ENCODE data around the gene HS3ST3B1. TPM values are rescaled to one million over a fixed set of nuclear protein-coding genes. Genes with fewer than 3 reads are reported as not detected.

The HS3ST3B1 gene
- total and polyA plus RNA-seq, 7 experiments from 2014 or later = 7.9 to 40.7 (median 12.2) TPM

- Histone ChIP-seq H3K27ac (ENCODE audit: low read depth, low read length) (no peak overlapping the region), H3K27me3 (ENCODE audit: control insufficient read depth in 2 of 2, insufficient read depth in 2 of 2, low read length in 2 of 2) (no peaks in the 10 kb centered on the region), H3K36me3 (ENCODE audit: control insufficient read depth in 2 of 3, insufficient read depth in 3 of 3, low read length in 3 of 3) (no peaks in the 10 kb centered on the region), H3K4me3 (ENCODE audit: low read length) (no peak overlapping the region), H3K4me1 (ENCODE audit: control insufficient read depth in 2 of 2, insufficient read depth in 2 of 2, low read length in 2 of 2) (peaks cover 16 to 54% of the 10 kb centered on the region in 2 donors), H3K9me3 (ENCODE audit: control insufficient read depth in 2 of 3, low read length in 3 of 3) (no peaks in the 10 kb centered on the region)
- peak overlapping the region in 2 of 10 donors; percentile 23 to 52 for H3K4me3 Mint-ChIP-seq
- ATAC-seq = no peak
- peaks cover 0 to 23% (median 18%) of the 10 kb centered on the region in 5 donors for H3K36me3 Mint-ChIP-seq
- intact Hi-C loops (cut with micrococcal nuclease) = no loop called here
- H3K4me1 Mint-ChIP-seq = peaks cover 66 to 98% (median 89%) of the 10 kb centered on the region in 7 donors
- CTCF ChIA-PET = interaction anchor here (1.4 kb wide), 1 partner anchor 15 kb away, joined by 7 read pairs; no protein-coding TSS in a partner anchor
- no peak for DNase-seq
- no peaks in the 10 kb centered on the region for H3K27me3 Mint-ChIP-seq
- POLR2A ChIA-PET = no interaction called here
- no peaks in the 10 kb centered on the region for H3K9me3 Mint-ChIP-seq
- peak overlapping the region in 8 of 9 donors; percentile 42 to 81 (median 69) for H3K27ac Mint-ChIP-seq
Measured at GRCh38 chr17:14336418-14336817, 35.5 kb downstream of the HS3ST3B1 start.

- no peaks in the 10 kb centered on the region for H3K9me3 ChIP-seq (ENCODE audit: control insufficient read depth in 2 of 3, low read length in 3 of 3)
- H3K4me3 Mint-ChIP-seq = peak overlapping the region in 5 of 10 donors; percentile 4 to 63 (median 29)
- peaks cover 16 to 56% of the 10 kb centered on the region in 2 donors for H3K4me1 ChIP-seq (ENCODE audit: control insufficient read depth in 2 of 2, insufficient read depth in 2 of 2, low read length in 2 of 2)
- no peak overlapping the region for H3K27ac ChIP-seq (ENCODE audit: low read depth, low read length)
- no peak overlapping the region for H3K4me3 ChIP-seq (ENCODE audit: low read length)
- ChIA-PET CTCF (no interaction called here), POLR2A (no interaction called here)
- peak overlapping the region; percentile 4 to 86 (median 67) for H3K27ac Mint-ChIP-seq
- no peaks in the 10 kb centered on the region for H3K27me3 ChIP-seq (ENCODE audit: control insufficient read depth in 2 of 2, insufficient read depth in 2 of 2, low read length in 2 of 2)
- no peaks in the 10 kb centered on the region for H3K36me3 ChIP-seq (ENCODE audit: control insufficient read depth in 2 of 3, insufficient read depth in 3 of 3, low read length in 3 of 3)
- peaks cover 0 to 19% (median 18%) of the 10 kb centered on the region in 5 donors for H3K36me3 Mint-ChIP-seq
- DNase-seq (peak in 1 of 9 donors; percentile 47), ATAC-seq (no peak)
- H3K9me3 Mint-ChIP-seq = no peaks in the 10 kb centered on the region
- peaks cover 64 to 94% (median 82%) of the 10 kb centered on the region in 7 donors for H3K4me1 Mint-ChIP-seq
- intact Hi-C loops (cut with micrococcal nuclease) = no loop called here
- H3K27me3 Mint-ChIP-seq = no peaks in the 10 kb centered on the region
Measured at GRCh38 chr17:14337596-14338079, 36.8 kb downstream of the HS3ST3B1 start.

- DNase-seq (no peak), ATAC-seq (no peak)
- H3K9me3 Mint-ChIP-seq = peaks cover 0 to 2% (median 0%) of the 10 kb centered on the region in 11 donors
- H3K4me3 Mint-ChIP-seq = peak overlapping the region in 9 of 10 donors; percentile 37 to 74 (median 61)
- H3K27me3 Mint-ChIP-seq = no peaks in the 10 kb centered on the region
- no peak overlapping the region for H3K27ac ChIP-seq (ENCODE audit: low read depth, low read length)
- H3K36me3 Mint-ChIP-seq = peaks cover 8 to 39% (median 23%) of the 10 kb centered on the region in 5 donors
- intact Hi-C loops (cut with micrococcal nuclease) = loop anchor here in 1 of 2 donors (5.0 kb wide), 1 partner anchor 151 kb away; no protein-coding TSS in a partner anchor
- H3K9me3 ChIP-seq (ENCODE audit: control insufficient read depth in 2 of 3, low read length in 3 of 3) = no peaks in the 10 kb centered on the region
- H3K27ac Mint-ChIP-seq = peak overlapping the region; percentile 23 to 93 (median 88)
- peaks cover 3 to 35% of the 10 kb centered on the region in 2 donors for H3K4me1 ChIP-seq (ENCODE audit: control insufficient read depth in 2 of 2, insufficient read depth in 2 of 2, low read length in 2 of 2)
- H3K27me3 ChIP-seq (ENCODE audit: control insufficient read depth in 2 of 2, insufficient read depth in 2 of 2, low read length in 2 of 2) = no peaks in the 10 kb centered on the region
- peaks cover 40 to 71% (median 57%) of the 10 kb centered on the region in 7 donors for H3K4me1 Mint-ChIP-seq
- CTCF ChIA-PET = interaction anchor here (0.7 kb wide), 1 partner anchor 56 kb away, joined by 3 read pairs; no protein-coding TSS in a partner anchor
- peaks cover 0 to 13% (median 0%) of the 10 kb centered on the region in 3 experiments for H3K36me3 ChIP-seq (ENCODE audit: control insufficient read depth in 2 of 3, insufficient read depth in 3 of 3, low read length in 3 of 3)
- no peak overlapping the region for H3K4me3 ChIP-seq (ENCODE audit: low read length)
- POLR2A ChIA-PET = interaction anchor here (1.3 to 1.4 kb wide), 2 partner anchors 40 to 87 kb away, joined by 4 to 6 read pairs; partner anchors contain the start of gene HS3ST3B1
Measured at GRCh38 chr17:14340857-14341754, 40.2 kb downstream of the HS3ST3B1 start.

- H3K4me1 Mint-ChIP-seq = peaks cover 34 to 63% (median 54%) of the 10 kb centered on the region in 7 donors
- DNase-seq (no peak), ATAC-seq (no peak)
- Histone ChIP-seq H3K36me3 (ENCODE audit: control insufficient read depth in 2 of 3, insufficient read depth in 3 of 3, low read length in 3 of 3) (peaks cover 0 to 21% (median 0%) of the 10 kb centered on the region in 3 experiments), H3K9me3 (ENCODE audit: control insufficient read depth in 2 of 3, low read length in 3 of 3) (no peaks in the 10 kb centered on the region), H3K4me3 (ENCODE audit: low read length) (no peak overlapping the region), H3K27ac (ENCODE audit: low read depth, low read length) (no peak overlapping the region), H3K27me3 (ENCODE audit: control insufficient read depth in 2 of 2, insufficient read depth in 2 of 2, low read length in 2 of 2) (no peaks in the 10 kb centered on the region), H3K4me1 (ENCODE audit: control insufficient read depth in 2 of 2, insufficient read depth in 2 of 2, low read length in 2 of 2) (peaks cover 3 to 32% of the 10 kb centered on the region in 2 donors)
- peaks cover 0 to 2% (median 0%) of the 10 kb centered on the region in 11 donors for H3K9me3 Mint-ChIP-seq
- ChIA-PET CTCF (interaction anchor here (0.6 to 0.7 kb wide), 2 partner anchors 58 to 102 kb away, joined by 3 to 4 read pairs; no protein-coding TSS in a partner anchor), POLR2A (interaction anchor here (1.3 to 1.4 kb wide), 2 partner anchors 41 to 86 kb away, joined by 4 to 6 read pairs; partner anchors contain the start of gene HS3ST3B1)
- H3K4me3 Mint-ChIP-seq = peak overlapping the region in 1 of 10 donors; percentile 63
- H3K36me3 Mint-ChIP-seq = peaks cover 8 to 45% (median 25%) of the 10 kb centered on the region in 5 donors
- H3K27me3 Mint-ChIP-seq = no peaks in the 10 kb centered on the region
- intact Hi-C loops (cut with micrococcal nuclease) = loop anchor here in 1 of 2 donors (5.0 kb wide), 1 partner anchor 150 kb away; no protein-coding TSS in a partner anchor
- H3K27ac Mint-ChIP-seq = peak overlapping the region in 7 of 9 donors; percentile 76 to 90 (median 88)
Measured at GRCh38 chr17:14341866-14342265, 41.0 kb downstream of the HS3ST3B1 start.

GRCh38 chr17:14346801-14347200 is 45.9 kb downstream of the HS3ST3B1 start:
- Mint-ChIP-seq H3K27ac (peak overlapping the region in 6 of 9 donors; percentile 1 to 73 (median 53)), H3K9me3 (peaks cover 0 to 2% (median 0%) of the 10 kb centered on the region in 11 donors), H3K4me3 (no peak overlapping the region), H3K27me3 (no peaks in the 10 kb centered on the region), H3K36me3 (peaks cover 14 to 58% (median 24%) of the 10 kb centered on the region in 5 donors), H3K4me1 (peaks cover 2 to 40% (median 19%) of the 10 kb centered on the region in 7 donors)
- Histone ChIP-seq H3K4me3 (ENCODE audit: low read length) (no peak overlapping the region), H3K27ac (ENCODE audit: low read depth, low read length) (no peak overlapping the region), H3K4me1 (ENCODE audit: control insufficient read depth in 2 of 2, insufficient read depth in 2 of 2, low read length in 2 of 2) (no peaks in the 10 kb centered on the region), H3K36me3 (ENCODE audit: control insufficient read depth in 2 of 3, insufficient read depth in 3 of 3, low read length in 3 of 3) (peaks cover 0 to 36% (median 0%) of the 10 kb centered on the region in 3 experiments), H3K9me3 (ENCODE audit: control insufficient read depth in 2 of 3, low read length in 3 of 3) (no peaks in the 10 kb centered on the region), H3K27me3 (ENCODE audit: control insufficient read depth in 2 of 2, insufficient read depth in 2 of 2, low read length in 2 of 2) (no peaks in the 10 kb centered on the region)
- POLR2A ChIA-PET = no interaction called here
- intact Hi-C loops (cut with micrococcal nuclease) = no loop called here
- no peak for ATAC-seq
- no peak for DNase-seq
- CTCF ChIA-PET = interaction anchor here (1.0 kb wide), 1 partner anchor 50 kb away, joined by 3 read pairs; no protein-coding TSS in a partner anchor

GRCh38 chr17:14351493-14351892 is 50.6 kb downstream of the HS3ST3B1 start:
- Histone ChIP-seq H3K9me3 (ENCODE audit: control insufficient read depth in 2 of 3, low read length in 3 of 3) (no peaks in the 10 kb centered on the region), H3K4me1 (ENCODE audit: control insufficient read depth in 2 of 2, insufficient read depth in 2 of 2, low read length in 2 of 2) (no peaks in the 10 kb centered on the region), H3K27me3 (ENCODE audit: control insufficient read depth in 2 of 2, insufficient read depth in 2 of 2, low read length in 2 of 2) (no peaks in the 10 kb centered on the region), H3K36me3 (ENCODE audit: control insufficient read depth in 2 of 3, insufficient read depth in 3 of 3, low read length in 3 of 3) (peaks cover 0 to 20% (median 0%) of the 10 kb centered on the region in 3 experiments), H3K4me3 (ENCODE audit: low read length) (no peak overlapping the region), H3K27ac (ENCODE audit: low read depth, low read length) (no peak overlapping the region)
- H3K27ac Mint-ChIP-seq = peak overlapping the region in 1 of 9 donors; percentile 23
- no peak overlapping the region for H3K4me3 Mint-ChIP-seq
- ATAC-seq (peak; percentile 83), DNase-seq (no peak)
- intact Hi-C loops (cut with micrococcal nuclease) = no loop called here
- ChIA-PET POLR2A (interaction anchor here (1.3 kb wide), 1 partner anchor 77 kb away, joined by 4 read pairs; no protein-coding TSS in a partner anchor), CTCF (interaction anchor here (0.8 kb wide), 1 partner anchor 15 kb away, joined by 7 read pairs; no protein-coding TSS in a partner anchor)
- H3K36me3 Mint-ChIP-seq = peaks cover 6 to 29% (median 13%) of the 10 kb centered on the region in 5 donors
- peaks cover 5 to 34% (median 14%) of the 10 kb centered on the region in 7 donors for H3K4me1 Mint-ChIP-seq
- H3K9me3 Mint-ChIP-seq = no peaks in the 10 kb centered on the region
- no peaks in the 10 kb centered on the region for H3K27me3 Mint-ChIP-seq
